ENCODE data around the gene MED9. TPM values are rescaled to one million over a fixed set of nuclear protein-coding genes. Genes with fewer than 3 reads are reported as not detected.
"Not testable (repeated sequence)": the region's sequence is repeated elsewhere in the genome, so short reads cannot be mapped to it uniquely, and the experiment has no call there.

MED9 gene
- total RNA-seq, 2 experiments from 2014 or later, result 15.1 to 17.5 TPM

- Mint-ChIP-seq H3K4me3 (no peak overlapping the region), H3K36me3 (peaks cover 15% of the 10 kb centered on the region), H3K4me1 (peaks cover 64% of the 10 kb centered on the region), H3K27ac (no peak overlapping the region), H3K27me3 (no peaks in the 10 kb centered on the region), H3K9me3 (ENCODE audit: low read depth) (no peaks in the 10 kb centered on the region)
- DNase-seq (no peak), ATAC-seq (no peak)
- CTCF ChIA-PET, result interaction anchor here (0.8 kb wide), 1 partner anchor 15 kb away, joined by 3 read pairs; no protein-coding TSS in a partner anchor
These were observed 5.1 kb downstream of the MED9 start for GRCh38 chr17:17481860-17482259.

GRCh38 chr17:17484451-17484899, 7.7 kb downstream of the MED9 start:
- Mint-ChIP-seq H3K36me3 (peaks cover 27% of the 10 kb centered on the region), H3K4me1 (peaks cover 59% of the 10 kb centered on the region), H3K9me3 (ENCODE audit: low read depth) (no peaks in the 10 kb centered on the region), H3K4me3 (no peak overlapping the region), H3K27me3 (no peaks in the 10 kb centered on the region), H3K27ac (peak overlapping the region; percentile 46)
- CTCF ChIA-PET, result interaction anchor here (0.6 to 1.0 kb wide), 2 partner anchors 19 to 393 kb away, joined by 3 read pairs; no protein-coding TSS in a partner anchor
- ATAC-seq (peak; percentile 91), DNase-seq (peak; percentile 69)

- no peak overlapping the region for H3K4me3 Mint-ChIP-seq
- DNase-seq, result no peak
- ATAC-seq, result no peak
- no peaks in the 10 kb centered on the region for H3K9me3 Mint-ChIP-seq (ENCODE audit: low read depth)
- H3K27me3 Mint-ChIP-seq, result no peaks in the 10 kb centered on the region
- peaks cover 53% of the 10 kb centered on the region for H3K4me1 Mint-ChIP-seq
- H3K27ac Mint-ChIP-seq, result no peak overlapping the region
- CTCF ChIA-PET, result no interaction called here
- H3K36me3 Mint-ChIP-seq, result peaks cover 30% of the 10 kb centered on the region
These were observed 8.6 kb downstream of the MED9 start for GRCh38 chr17:17485420-17485819.

GRCh38 chr17:17486416-17486815, 9.6 kb downstream of the MED9 start:
- not testable (repeated sequence) for H3K9me3 Mint-ChIP-seq (ENCODE audit: low read depth); ATAC-seq; H3K27ac Mint-ChIP-seq; H3K27me3 Mint-ChIP-seq; DNase-seq; H3K4me3 Mint-ChIP-seq
- Mint-ChIP-seq H3K36me3 (peaks cover 30% of the 10 kb centered on the region), H3K4me1 (peaks cover 44% of the 10 kb centered on the region)
- CTCF ChIA-PET, result interaction anchor here (1.0 kb wide), 1 partner anchor 10 kb away, joined by 8 read pairs; the partner anchor contains the start of gene RASD1

GRCh38 chr17:17487998-17488397, 11.2 kb downstream of the MED9 start:
- Mint-ChIP-seq H3K36me3 (peaks cover 31% of the 10 kb centered on the region), H3K4me1 (peaks cover 32% of the 10 kb centered on the region), H3K27ac (no peak overlapping the region), H3K4me3 (no peak overlapping the region), H3K27me3 (no peaks in the 10 kb centered on the region), H3K9me3 (ENCODE audit: low read depth) (no peaks in the 10 kb centered on the region)
- DNase-seq (no peak), ATAC-seq (no peak)
- CTCF ChIA-PET, result no interaction called here

GRCh38 chr17:17491031-17491471, 14.3 kb downstream of the MED9 start:
- Mint-ChIP-seq H3K36me3 (peaks cover 24% of the 10 kb centered on the region), H3K4me3 (no peak overlapping the region), H3K27me3 (peaks cover 15% of the 10 kb centered on the region), H3K9me3 (ENCODE audit: low read depth) (no peaks in the 10 kb centered on the region), H3K27ac (no peak overlapping the region), H3K4me1 (peaks cover 22% of the 10 kb centered on the region)
- DNase-seq (no peak), ATAC-seq (no peak)
- CTCF ChIA-PET, result interaction anchor here (1.0 kb wide), 1 partner anchor 151 kb away, joined by 4 read pairs; no protein-coding TSS in a partner anchor

GRCh38 chr17:17491546-17491988, 14.8 kb downstream of the MED9 start:
- DNase-seq (no peak), ATAC-seq (no peak)
- Mint-ChIP-seq H3K4me3 (no peak overlapping the region), H3K27ac (no peak overlapping the region), H3K27me3 (peaks cover 15% of the 10 kb centered on the region), H3K9me3 (ENCODE audit: low read depth) (no peaks in the 10 kb centered on the region), H3K36me3 (peaks cover 23% of the 10 kb centered on the region), H3K4me1 (peaks cover 22% of the 10 kb centered on the region)
- CTCF ChIA-PET, result interaction anchor here (1.0 kb wide), 1 partner anchor 151 kb away, joined by 4 read pairs; no protein-coding TSS in a partner anchor

GRCh38 chr17:17492085-17492484, 15.3 kb downstream of the MED9 start:
- Mint-ChIP-seq H3K9me3 (ENCODE audit: low read depth) (no peaks in the 10 kb centered on the region), H3K27me3 (peaks cover 15% of the 10 kb centered on the region), H3K4me3 (no peak overlapping the region), H3K36me3 (peaks cover 21% of the 10 kb centered on the region), H3K27ac (no peak overlapping the region), H3K4me1 (peaks cover 18% of the 10 kb centered on the region)
- no peak for DNase-seq
- CTCF ChIA-PET, result no interaction called here
- ATAC-seq, result no peak

GRCh38 chr17:17492571-17492970, 15.8 kb downstream of the MED9 start:
- Mint-ChIP-seq H3K4me3 (no peak overlapping the region), H3K36me3 (peaks cover 17% of the 10 kb centered on the region), H3K9me3 (ENCODE audit: low read depth) (no peaks in the 10 kb centered on the region), H3K4me1 (peaks cover 14% of the 10 kb centered on the region), H3K27me3 (peaks cover 15% of the 10 kb centered on the region), H3K27ac (no peak overlapping the region)
- ATAC-seq, result no peak
- DNase-seq, result no peak
- CTCF ChIA-PET, result no interaction called here

GRCh38 chr17:17493249-17493985, 16.6 kb downstream of the MED9 start:
- no peak overlapping the region for H3K4me3 Mint-ChIP-seq
- CTCF ChIA-PET, result no interaction called here
- no peak overlapping the region for H3K27ac Mint-ChIP-seq
- H3K9me3 Mint-ChIP-seq (ENCODE audit: low read depth), result no peaks in the 10 kb centered on the region
- no peak for DNase-seq
- no peak for ATAC-seq
- H3K4me1 Mint-ChIP-seq, result peaks cover 10% of the 10 kb centered on the region
- peaks cover 15% of the 10 kb centered on the region for H3K27me3 Mint-ChIP-seq
- peaks cover 12% of the 10 kb centered on the region for H3K36me3 Mint-ChIP-seq

GRCh38 chr17:17493986-17494466, 17.2 kb downstream of the MED9 start:
- CTCF ChIA-PET, result no interaction called here
- ATAC-seq (no peak), DNase-seq (no peak)
- H3K4me1 Mint-ChIP-seq, result peaks cover 8% of the 10 kb centered on the region
- H3K27ac Mint-ChIP-seq, result no peak overlapping the region
- H3K36me3 Mint-ChIP-seq, result peaks cover 10% of the 10 kb centered on the region
- peaks cover 15% of the 10 kb centered on the region for H3K27me3 Mint-ChIP-seq
- no peak overlapping the region for H3K4me3 Mint-ChIP-seq
- no peaks in the 10 kb centered on the region for H3K9me3 Mint-ChIP-seq (ENCODE audit: low read depth)

- ATAC-seq, result no peak
- no peak overlapping the region for H3K27ac Mint-ChIP-seq
- peaks cover 9% of the 10 kb centered on the region for H3K36me3 Mint-ChIP-seq
- H3K9me3 Mint-ChIP-seq (ENCODE audit: low read depth), result no peaks in the 10 kb centered on the region
- no peak for DNase-seq
- peaks cover 15% of the 10 kb centered on the region for H3K27me3 Mint-ChIP-seq
- peaks cover 7% of the 10 kb centered on the region for H3K4me1 Mint-ChIP-seq
- H3K4me3 Mint-ChIP-seq, result no peak overlapping the region
- CTCF ChIA-PET, result interaction anchor here (3.4 kb wide), 1 partner anchor 139 kb away, joined by 49 read pairs; no protein-coding TSS in a partner anchor
These were observed 17.7 kb downstream of the MED9 start for GRCh38 chr17:17494499-17494869.

GRCh38 chr17:17494870-17495535, 18.2 kb downstream of the MED9 start:
- no peak overlapping the region for H3K27ac Mint-ChIP-seq
- DNase-seq (no peak), ATAC-seq (no peak)
- no peaks in the 10 kb centered on the region for H3K9me3 Mint-ChIP-seq (ENCODE audit: low read depth)
- H3K4me1 Mint-ChIP-seq, result peaks cover 4% of the 10 kb centered on the region
- peak overlapping the region; percentile 48 for H3K4me3 Mint-ChIP-seq
- H3K27me3 Mint-ChIP-seq, result peaks cover 15% of the 10 kb centered on the region
- CTCF ChIA-PET, result interaction anchor here (1.1 to 3.8 kb wide), 10 partner anchors 14 to 424 kb away, joined by 3 to 78 read pairs (median 16); no protein-coding TSS in a partner anchor
- H3K36me3 Mint-ChIP-seq, result peaks cover 7% of the 10 kb centered on the region

Data from activated CD8-positive, alpha-beta memory T cell treated with anti-CD3 and anti-CD28 coated beads, Interleukin-2, amount 10 ng/mL, durations not matched to agents 7 days and 5 days (primary cell).